Measurements from ENCODE around the gene SLC25A12.

- TF ChIP-seq CTCF (IDR thresholded peaks at IDR 0.05) (no peak), EP300 (IDR thresholded peaks at IDR 0.05) (no peak), POLR2A (IDR thresholded peaks at IDR 0.05) (peak; percentile 30)
Observed at GRCh38 chr2:171893824-171894611, at the start of gene SLC25A12.

All from ovary (tissue), 3 donors.